ENCODE measurements around the gene DDHD1.
"Not testable (repeated sequence)": the region's sequence is repeated elsewhere in the genome, so short reads cannot be mapped to it uniquely, and the experiment has no call there.

Gene DDHD1

DNA sequence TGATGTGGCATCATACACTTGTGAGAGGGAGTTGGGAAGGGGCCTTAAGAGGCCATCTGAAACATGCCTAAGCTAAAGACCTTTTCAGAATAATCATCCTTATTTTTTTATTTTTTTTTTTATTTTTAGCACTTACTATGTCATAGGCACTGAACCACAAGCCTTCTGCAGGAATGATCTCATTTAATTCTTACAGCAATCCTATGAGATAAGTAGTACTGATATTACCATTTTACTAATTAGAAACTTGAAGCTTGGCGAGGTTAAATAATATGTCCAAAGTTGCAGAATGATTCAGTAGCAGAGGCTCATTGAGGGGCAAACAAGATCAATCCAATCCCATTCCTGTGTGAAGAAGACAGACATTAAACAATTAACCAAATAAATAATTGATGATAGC, 33.4 kb upstream of the DDHD1 start:
- no peak overlapping the region for H3K4me3 ChIP-seq (ENCODE audit: low read depth, low read length)
- TF ChIP-seq, protein P1, sequence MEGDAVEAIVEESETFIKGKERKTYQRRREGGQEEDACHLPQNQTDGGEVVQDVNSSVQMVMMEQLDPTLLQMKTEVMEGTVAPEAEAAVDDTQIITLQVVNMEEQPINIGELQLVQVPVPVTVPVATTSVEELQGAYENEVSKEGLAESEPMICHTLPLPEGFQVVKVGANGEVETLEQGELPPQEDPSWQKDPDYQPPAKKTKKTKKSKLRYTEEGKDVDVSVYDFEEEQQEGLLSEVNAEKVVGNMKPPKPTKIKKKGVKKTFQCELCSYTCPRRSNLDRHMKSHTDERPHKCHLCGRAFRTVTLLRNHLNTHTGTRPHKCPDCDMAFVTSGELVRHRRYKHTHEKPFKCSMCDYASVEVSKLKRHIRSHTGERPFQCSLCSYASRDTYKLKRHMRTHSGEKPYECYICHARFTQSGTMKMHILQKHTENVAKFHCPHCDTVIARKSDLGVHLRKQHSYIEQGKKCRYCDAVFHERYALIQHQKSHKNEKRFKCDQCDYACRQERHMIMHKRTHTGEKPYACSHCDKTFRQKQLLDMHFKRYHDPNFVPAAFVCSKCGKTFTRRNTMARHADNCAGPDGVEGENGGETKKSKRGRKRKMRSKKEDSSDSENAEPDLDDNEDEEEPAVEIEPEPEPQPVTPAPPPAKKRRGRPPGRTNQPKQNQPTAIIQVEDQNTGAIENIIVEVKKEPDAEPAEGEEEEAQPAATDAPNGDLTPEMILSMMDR (IDR thresholded peaks at IDR 0.05; ENCODE audit: insufficient read depth, low read depth, low read length, missing control alignments) = no peak
- DNase-seq (ENCODE audit: low read depth) = no peak

DNA sequence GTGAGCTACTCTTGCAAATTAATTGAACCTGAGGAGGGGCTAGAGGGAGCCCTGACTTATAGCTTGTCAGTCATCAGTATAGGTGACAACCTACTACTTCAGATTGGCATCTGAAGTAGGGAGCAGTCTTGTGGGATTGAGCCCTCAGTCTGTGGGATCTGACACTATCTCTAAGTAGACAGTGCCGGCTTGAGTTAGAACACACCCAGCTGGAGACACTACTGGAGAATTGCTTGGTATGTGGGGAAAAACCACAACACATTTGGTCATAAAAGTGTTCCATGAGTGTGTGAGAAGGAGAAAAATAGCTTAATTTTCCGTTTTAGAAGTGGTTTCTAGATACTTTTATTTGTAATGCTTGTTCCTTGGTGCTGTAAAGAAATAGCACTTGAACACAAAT, 30.5 kb upstream of the DDHD1 start:
- H3K4me3 ChIP-seq (ENCODE audit: low read depth, low read length) = no peak overlapping the region
- no peak for DNase-seq (ENCODE audit: low read depth)
- TF ChIP-seq, protein P1 (IDR thresholded peaks at IDR 0.05; ENCODE audit: insufficient read depth, low read depth, low read length, missing control alignments) = no peak

DNA sequence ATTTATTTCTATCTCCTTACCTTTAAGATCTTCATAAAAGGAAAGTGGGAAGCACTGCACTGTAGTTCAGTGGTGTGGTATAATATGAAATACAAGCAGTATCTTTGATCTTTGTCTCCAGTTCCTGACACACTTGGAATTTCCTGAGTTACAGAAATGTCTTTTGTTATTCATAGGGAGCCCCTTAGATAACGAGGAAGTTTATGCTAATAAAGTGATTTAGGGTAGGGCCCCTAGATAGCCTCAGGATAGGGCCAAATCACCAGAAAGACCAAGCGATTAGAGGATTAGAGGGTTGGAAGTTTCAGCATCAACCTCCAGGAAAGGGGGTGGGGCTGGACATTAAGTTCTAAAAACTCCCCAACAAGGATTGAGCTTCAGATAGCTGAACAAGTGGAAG, 29.9 kb upstream of the DDHD1 start:
- no peak overlapping the region for H3K4me3 ChIP-seq (ENCODE audit: low read depth, low read length)
- TF ChIP-seq, protein P1 (IDR thresholded peaks at IDR 0.05; ENCODE audit: insufficient read depth, low read depth, low read length, missing control alignments) = no peak
- DNase-seq (ENCODE audit: low read depth) = no peak

DNA sequence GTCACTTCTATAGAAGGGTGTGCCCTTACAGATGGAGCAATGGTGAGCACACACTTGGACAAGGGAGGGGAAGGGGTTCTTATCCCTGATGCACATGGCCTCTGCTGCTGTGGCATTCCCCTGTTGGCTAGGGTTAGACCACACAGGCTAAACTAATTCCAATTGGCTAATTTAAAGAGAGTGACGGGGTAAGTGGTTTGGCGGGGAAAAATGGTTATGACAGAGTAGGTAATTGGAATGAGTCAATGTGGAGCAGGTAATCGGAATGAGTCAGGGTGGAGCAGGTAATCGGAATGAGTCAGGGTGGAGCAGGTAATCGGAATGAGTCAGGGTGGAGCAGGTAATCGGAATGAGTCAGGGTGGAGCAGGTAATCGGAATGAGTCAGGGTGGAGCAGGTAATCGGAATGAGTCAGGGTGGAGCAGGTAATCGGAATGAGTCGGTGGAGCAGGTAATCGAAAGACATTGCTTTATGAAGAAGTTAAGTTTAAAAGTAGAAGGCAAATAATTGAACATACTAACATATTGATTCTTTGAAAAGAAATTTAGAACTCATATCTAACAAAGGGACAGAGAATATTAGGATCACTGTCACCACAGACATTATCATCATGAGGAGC, 28.4 kb upstream of the DDHD1 start:
- H3K4me3 ChIP-seq (ENCODE audit: low read depth, low read length) = not testable (repeated sequence)
- DNase-seq (ENCODE audit: low read depth) = peak; percentile 55

DNA sequence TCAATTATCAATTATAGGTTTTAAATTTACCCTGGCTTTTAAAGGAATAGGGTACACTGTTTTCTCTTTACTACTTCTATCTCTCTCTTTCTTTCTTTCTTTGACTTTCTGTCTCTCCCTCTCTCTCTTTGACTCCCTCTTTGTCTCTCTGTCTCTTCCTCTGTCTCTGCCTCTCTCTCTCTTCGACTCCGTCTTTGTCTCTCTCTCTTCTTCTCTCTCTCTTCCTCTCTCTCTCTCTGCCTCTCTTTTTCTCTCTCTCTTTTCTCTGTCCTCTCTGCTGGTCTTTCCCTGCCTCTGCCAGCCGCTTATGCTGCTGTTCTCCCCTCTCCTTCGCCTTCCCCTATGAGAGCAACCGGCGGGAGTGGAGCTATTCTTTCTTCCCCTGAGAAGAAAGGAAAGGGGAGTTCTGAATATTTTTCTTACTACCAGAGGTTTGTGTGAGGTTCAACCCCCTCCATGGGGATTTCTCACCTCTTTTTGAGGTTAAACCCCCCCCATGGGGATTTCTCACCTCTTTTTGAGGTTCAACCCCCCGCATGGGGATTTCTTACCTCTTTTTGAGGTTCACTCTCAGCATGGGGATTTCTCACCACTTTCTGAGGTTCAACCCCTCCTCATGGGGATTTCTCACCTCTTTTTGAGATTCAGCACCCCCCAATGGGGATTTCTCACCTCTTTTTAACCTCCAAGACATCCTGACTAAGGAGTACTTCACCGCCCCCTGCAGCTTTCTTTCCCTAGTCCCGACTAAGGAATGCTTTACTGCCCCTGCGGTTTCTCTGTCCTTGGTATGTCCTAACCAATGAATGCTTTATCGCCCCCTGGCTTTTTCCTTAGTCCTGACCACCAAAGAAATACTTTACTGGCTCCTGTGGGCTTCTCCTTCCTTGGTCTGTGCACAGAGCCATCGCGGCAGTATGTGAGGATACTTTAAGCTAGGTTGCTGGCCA, 27.4 kb upstream of the DDHD1 start:
- TF ChIP-seq, protein P1 (IDR thresholded peaks at IDR 0.05; ENCODE audit: insufficient read depth, low read depth, low read length, missing control alignments) = no peak
- peak; percentile 86 for DNase-seq (ENCODE audit: low read depth)
- no peak overlapping the region for H3K4me3 ChIP-seq (ENCODE audit: low read depth, low read length)

DNA sequence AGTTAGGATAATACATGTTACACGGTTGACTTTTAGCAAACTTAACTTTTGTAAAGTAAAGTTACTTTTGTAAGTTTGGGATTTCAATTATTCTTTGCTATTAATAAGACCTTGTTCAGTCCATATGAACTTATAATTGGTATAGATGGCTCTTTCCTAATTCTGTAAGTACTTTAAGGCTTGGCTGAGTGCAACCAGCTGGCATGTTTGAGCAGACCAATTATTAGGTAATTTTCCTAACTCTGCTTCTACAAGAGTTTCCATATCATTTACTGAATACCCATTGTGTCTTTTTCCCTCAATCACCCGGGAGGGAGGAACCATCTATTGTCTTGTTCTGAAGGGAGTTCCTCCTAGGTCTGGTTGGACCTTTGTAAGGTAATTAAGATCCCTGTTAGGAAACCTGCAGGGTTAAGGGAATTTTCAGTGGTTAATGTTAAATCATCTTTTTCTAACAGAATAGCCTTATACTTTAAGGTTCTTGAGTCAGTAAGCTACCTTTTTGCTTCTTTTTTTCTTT, 26.4 kb upstream of the DDHD1 start:
- not testable (repeated sequence) for H3K4me3 ChIP-seq (ENCODE audit: low read depth, low read length); DNase-seq (ENCODE audit: low read depth)

DNA sequence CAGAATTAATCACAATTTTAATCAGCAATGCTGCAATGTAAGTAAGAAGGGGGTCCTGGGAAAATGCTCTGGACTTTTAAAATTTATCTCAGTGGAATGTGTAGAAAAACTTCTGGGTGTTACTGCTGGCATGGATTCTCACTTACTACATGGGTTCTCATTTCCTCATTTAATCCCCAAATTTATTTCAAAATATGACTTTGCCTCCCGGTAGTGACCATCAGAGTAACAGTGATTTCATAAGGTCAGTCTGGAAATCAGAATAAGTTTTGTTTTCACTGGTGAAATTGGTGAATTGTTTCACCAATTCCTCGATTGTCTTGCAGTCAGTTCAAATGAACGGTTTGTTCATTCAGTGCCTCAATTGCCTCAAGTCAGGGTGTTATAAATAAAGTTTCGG, 22.3 kb upstream of the DDHD1 start:
- no peak for DNase-seq (ENCODE audit: low read depth)
- no peak overlapping the region for H3K4me3 ChIP-seq (ENCODE audit: low read depth, low read length)
- TF ChIP-seq, protein P1 (IDR thresholded peaks at IDR 0.05; ENCODE audit: insufficient read depth, low read depth, low read length, missing control alignments) = no peak
